ENCODE data around the gene LFNG. TPM values are rescaled to one million over a fixed set of nuclear protein-coding genes. Genes with fewer than 3 reads are reported as not detected.
"Not testable (repeated sequence)": the region's sequence is repeated elsewhere in the genome, so short reads cannot be mapped to it uniquely, and the experiment has no call there.

The LFNG gene
- total RNA-seq, 1 experiment from 2014 or later, result 5.6 TPM

DNA sequence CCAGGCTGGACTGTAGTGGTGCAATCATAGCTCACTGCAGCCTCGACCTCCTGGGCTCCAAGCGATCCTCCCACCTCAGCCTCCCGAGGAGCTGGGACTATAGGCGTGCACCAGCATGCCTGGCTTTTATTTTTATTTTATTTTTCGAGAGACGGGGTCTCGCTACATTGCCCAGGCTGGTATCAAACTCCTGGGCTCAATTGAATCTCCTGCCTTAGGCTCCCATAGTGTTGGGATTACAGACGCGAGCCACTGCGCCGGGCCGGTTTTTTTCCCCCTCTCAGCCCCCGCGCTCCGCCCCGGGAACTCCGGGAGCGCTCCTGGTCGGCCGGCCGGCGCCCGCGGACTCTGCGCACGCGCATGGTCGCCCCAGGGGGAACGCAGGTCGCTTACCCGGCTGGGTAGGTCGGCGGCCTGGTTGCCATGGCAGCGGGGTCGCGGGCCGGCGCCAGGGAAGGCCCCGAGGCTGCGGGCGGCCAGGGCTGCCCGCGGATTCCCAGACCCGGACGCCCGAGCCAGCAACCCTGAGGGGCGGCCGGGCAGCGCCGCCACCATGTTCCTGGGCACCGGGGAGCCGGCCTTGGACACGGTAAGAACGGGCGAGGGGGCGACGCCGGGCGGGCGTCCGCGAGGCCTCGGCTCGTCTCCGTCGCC lies 39.2 kb downstream of the LFNG start, which contains the start of gene IQCE:
IQCE (plus strand) TSS at position 351 of the 654 bp plus-strand sequence; CDS start at position 554, 203 bp downstream.
- in situ Hi-C loops (cut with HindIII; ENCODE audit: low sequenced_read_pairs), result no loop called here
- DNase-seq (ENCODE audit: low spot score), result peak; percentile 85

DNA sequence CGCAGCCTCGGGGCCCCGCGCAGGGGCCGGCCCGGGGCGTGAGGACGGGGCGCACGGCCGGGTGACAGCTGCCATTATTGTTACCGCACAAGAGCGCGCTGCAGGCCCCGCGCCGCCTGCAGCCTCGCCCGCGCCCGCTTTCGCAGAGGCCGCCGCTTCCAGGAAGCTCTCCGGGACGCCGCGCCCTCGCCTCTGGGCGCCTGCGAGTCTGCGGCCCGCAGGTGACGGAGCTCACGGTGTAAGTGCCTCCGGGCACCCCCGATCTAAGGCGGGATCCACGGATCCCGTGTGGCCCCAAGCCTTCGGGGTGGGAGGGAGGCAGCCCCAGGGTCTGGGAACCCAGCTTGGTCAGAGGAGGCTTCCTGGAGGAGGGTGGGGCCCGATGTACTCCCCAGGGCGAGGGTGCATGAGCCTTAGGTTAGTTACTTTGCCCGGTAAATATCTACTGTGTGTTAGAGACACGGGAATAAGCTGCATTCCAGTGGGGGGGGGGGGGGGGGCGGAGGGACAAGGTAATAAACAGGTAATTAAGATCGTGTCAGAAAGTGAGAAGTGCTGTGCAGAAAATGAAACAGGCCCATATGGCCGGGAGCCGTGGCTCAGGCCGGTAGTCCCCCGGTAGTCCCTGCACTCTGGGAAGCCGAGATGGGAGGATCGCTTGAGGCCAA lies 39.8 kb downstream of the LFNG start:
- DNase-seq (ENCODE audit: low spot score), result peak; percentile 13
- in situ Hi-C loops (cut with HindIII; ENCODE audit: low sequenced_read_pairs), result no loop called here

DNA sequence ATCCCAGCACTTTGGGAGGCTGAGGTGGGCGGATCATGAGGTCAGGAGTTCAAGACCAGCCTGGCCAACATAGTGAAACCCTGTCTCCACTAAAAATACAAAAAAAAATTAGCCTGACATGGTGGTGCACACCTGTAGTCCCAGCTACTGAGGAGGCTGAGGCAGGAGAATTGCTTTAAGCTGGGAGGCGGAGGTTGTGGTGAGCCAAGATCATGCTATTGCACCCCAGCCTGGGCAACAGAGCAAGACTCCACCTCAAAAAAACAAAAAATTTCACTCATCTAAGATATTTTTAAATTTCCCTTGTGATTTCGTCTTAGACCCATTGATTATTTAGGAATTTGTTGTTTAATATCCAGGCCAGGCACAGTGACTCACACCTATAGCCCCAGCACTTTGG lies 44.4 kb downstream of the LFNG start:
- in situ Hi-C loops (cut with HindIII; ENCODE audit: low sequenced_read_pairs); DNase-seq (ENCODE audit: low spot score): not testable (repeated sequence)

DNA sequence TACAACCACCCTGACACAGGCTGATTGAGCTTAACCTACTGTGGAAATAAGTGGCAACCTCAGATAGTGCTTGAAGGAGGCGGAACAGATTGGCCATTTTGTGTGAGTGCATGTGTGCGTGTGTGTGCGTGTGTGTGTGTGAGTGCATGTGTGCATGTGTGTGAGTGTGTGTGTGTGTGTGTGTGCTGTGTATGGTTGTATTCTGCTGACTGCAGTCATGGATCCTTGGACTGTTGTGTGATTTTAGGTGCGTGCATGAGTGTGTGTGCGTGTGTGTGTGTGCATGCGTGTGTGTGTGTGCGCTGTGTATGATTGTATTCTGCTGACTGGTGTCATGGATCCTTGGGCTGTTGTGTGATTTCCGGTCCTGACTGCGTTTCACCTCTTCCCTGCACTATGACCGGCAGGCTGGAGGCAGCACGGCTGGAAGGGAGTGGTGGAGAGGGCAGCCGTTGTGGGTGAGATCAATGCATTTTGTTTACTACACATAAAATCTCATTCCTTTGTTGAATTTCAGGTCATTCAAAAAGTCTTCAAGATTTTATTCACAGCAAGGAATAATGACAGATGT lies 45.5 kb downstream of the LFNG start:
- no peak for DNase-seq (ENCODE audit: low spot score)
- in situ Hi-C loops (cut with HindIII; ENCODE audit: low sequenced_read_pairs), result no loop called here

DNA sequence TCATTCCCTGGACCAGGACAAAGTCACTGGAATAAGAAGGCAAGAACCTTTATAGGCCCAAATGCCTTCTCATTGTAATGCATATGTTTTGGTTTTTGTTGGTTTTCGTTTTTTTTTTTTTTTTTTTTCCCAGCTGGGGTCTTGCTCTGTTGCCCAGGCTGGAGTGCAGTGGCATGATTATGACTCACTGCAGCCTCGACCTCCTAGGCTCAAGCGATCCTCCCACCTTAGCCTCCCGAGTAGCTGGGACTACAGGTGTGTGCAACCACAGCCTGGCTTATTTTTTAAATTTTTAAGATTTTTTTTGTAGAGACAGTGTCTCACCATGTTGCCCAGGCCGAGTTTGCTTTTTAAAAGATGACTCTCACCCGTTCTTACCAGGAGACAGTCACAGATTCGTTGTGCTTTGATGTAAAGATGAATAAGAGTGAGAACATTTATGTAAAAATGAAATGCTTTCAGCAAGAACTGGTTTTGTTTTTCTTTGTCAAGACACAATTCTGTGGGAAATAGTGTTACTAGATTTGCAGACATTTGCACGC lies 46.8 kb downstream of the LFNG start:
- in situ Hi-C loops (cut with HindIII; ENCODE audit: low sequenced_read_pairs), result no loop called here
- no peak for DNase-seq (ENCODE audit: low spot score)

DNA sequence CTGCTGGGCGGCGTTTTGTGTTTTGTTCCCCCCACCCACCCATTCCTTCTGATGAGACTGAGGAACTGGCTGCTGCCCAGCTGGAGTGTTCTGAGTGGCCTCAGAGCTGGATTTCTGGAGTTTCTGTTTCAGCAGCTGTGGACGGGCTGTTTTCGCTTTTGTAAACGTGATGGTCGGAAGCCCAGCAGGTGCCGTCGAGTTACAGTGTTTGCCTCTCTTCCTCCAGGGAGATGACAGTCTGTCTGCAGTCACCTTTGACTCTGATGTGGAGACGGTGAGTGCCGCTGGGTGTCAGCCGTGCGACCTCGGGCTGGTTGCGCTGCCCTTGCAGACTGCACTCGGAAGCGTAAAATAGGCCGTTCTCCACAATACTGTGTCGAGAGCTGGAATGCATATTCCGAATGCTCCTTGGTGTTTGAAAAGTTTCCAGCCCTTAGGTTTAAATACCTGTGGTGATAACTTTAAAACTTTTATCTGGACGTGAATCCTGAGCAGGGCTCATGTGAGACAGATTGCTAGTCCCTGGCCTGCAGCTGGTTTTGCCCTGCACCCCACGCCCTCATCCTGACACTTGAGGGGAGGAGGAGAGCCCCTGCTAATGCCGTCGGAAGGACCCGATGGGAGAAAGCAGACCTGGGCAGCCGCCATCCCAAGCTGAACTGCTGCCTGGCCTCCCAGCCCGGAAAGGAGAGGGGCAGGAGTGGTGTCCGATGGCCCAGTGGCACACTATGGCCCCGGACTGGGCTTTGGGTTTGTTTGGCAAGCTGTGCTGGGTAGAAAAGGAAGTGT lies 47.5 kb downstream of the LFNG start:
- in situ Hi-C loops (cut with HindIII; ENCODE audit: low sequenced_read_pairs), result no loop called here
- no peak for DNase-seq (ENCODE audit: low spot score)

DNA sequence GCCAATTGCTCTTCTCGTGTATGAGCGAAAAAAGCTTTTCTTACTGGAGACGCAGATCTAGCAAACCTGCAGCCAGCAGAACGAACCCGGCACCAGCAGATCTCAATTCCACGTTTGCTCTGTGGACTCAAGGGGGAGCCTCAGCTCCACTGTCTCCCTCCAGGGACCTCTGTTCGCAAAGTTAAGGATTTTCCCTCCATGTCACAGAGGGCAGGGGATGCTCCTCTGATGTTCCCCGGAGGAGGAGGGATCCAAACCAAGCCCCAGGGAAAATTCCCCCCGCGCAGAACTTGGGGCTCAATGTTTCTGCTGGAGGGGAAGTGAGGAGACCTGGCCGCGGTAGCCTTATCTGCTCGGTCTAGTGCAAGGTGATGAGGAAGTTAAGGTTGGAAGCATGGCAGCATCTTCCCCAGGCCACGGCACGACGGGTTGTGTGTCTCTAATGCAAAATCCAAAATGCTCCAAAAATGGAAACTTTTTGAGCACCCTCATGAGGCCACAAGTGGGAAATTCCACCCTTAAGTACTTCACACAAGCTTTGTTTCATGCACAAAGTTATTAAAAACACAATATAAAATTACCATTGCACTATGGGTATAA lies 48.2 kb downstream of the LFNG start:
- peak; percentile 81 for DNase-seq (ENCODE audit: low spot score)
- in situ Hi-C loops (cut with HindIII; ENCODE audit: low sequenced_read_pairs), result no loop called here

DNA sequence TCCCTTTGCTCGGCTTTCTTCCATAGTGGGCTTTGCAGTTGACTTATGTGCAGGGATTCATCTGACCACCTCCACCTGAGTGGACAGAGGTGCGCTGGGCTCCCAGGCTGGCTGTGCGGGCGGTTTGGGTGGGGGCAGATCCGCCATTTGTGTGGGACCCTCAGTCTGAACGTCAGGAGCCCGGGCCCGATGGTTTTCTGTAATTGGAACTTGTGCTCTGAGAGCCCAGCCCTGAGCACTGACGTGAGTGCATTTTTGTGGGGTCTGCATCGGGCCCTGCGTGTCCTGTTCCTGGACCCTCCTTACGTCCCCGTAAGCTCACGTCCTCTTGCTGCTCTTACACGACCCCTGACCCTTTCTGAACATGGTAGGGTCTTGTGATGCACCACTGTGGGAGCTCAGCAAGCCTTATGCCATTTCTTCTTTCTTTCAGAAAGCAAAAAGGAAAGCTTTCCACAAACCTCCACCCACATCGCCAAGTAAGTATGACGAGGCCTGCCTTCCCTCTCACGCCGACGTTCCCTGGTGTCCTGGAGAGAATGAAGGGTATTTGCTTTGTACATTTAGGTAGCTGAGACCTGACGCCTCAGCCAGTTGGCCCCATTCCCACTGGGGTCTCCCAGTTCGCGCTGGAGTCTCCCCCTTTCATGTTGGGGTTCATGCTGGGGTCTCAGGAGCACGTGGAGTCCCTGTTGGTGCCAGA lies 49.1 kb downstream of the LFNG start:
- DNase-seq (ENCODE audit: low spot score), result no peak
- in situ Hi-C loops (cut with HindIII; ENCODE audit: low sequenced_read_pairs), result no loop called here

DNA sequence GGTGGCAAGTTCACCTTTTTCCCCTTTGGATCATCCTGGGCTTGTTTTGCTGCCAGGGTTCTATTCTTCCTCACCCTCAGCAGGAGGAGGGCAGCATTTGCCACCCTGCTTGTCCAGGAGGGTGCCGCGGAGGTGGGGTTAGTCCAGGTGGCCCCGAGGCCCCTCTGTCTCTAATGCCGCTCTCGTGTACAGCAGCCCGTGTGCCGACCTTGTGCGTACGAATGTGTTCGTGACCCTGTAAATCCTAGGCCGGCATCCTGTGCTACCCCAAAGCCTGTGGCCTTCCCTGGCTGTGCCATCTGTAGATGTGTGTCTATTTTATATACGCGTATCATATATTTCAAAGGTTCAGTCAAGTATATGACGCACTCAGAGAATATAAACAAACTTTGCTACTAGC lies 49.8 kb downstream of the LFNG start:
- DNase-seq (ENCODE audit: low spot score), result no peak
- in situ Hi-C loops (cut with HindIII; ENCODE audit: low sequenced_read_pairs), result no loop called here

DNA sequence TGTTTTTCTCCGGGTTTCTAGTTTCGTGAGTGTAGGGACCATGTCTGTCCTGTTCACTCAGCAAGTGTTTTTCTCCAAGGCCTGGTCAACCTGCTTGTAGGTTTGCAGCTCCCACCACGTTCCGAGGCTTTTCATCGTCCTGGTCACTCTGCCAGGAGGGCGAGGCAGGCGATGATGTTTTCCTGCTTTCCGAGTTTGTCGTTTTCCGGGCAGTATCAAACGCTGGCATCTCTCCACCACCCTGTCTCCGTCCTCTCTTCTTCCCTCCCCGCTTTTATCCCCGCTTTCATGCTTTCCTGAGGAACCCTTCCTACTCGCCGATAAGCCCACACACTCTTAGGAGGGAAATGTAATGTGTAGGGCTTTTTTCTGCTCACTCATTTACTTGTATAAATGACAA lies 50.4 kb downstream of the LFNG start:
- in situ Hi-C loops (cut with HindIII; ENCODE audit: low sequenced_read_pairs), result no loop called here

DNA sequence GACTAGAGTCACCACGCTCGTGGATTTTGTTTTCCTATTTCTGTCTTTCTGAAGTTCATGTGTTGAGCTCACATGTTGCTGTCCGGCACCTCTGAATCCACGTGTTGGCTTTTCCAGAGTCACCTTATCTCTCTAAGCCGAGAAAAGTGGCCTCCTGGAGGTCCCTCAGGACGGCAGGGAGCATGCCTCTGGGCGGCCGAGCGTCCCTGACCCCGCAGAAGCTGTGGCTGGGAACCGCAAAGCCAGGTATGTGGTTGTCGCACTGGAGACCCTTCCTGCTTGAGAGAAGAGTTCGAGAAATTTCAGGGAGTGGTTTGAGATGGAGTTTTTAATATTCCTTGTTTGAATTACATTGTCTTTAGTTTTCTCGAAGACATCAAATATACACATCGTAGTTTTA lies 51.8 kb downstream of the LFNG start:
- no peak for DNase-seq (ENCODE audit: low spot score)
- in situ Hi-C loops (cut with HindIII; ENCODE audit: low sequenced_read_pairs), result no loop called here

More for the DNA sequence above, 50.4 kb downstream of the LFNG start:
- DNase-seq (ENCODE audit: low spot score), result no peak

DNA sequence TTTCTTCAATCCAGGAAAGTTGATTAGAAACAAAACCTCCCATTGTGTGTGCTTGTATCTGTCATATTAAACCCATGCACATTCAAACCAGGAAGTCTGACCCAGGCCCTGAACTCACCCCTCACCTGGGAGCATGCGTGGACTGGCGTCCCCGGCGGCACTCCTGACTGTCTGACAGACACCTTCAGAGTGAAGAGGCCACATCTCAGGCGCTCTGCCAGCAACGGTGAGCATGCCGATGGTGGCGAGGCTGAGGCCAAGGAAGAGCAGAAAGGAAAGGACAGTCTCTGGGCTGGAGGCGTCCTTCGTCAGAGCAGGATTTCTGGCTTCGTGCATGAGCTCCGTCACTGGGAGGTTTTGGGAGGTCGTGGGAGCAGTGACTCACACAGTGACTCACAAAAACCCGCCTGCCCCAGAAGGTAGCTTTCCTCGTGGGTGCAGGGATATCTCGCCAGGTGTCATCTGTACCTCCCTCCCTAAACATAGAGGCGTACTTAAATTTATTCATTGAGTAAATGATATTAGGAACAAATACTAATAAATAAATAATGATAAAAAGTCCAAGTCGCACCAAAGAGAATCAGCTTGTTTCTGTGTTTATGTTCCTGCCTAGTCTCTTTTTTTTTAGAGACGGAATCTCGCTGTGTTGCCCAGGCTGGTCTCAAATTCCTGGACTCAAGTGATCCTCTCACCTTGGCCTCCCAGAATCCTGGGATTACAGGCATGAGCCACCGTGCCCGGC lies 52.7 kb downstream of the LFNG start:
- DNase-seq (ENCODE audit: low spot score), result no peak
- in situ Hi-C loops (cut with HindIII; ENCODE audit: low sequenced_read_pairs), result no loop called here

DNA sequence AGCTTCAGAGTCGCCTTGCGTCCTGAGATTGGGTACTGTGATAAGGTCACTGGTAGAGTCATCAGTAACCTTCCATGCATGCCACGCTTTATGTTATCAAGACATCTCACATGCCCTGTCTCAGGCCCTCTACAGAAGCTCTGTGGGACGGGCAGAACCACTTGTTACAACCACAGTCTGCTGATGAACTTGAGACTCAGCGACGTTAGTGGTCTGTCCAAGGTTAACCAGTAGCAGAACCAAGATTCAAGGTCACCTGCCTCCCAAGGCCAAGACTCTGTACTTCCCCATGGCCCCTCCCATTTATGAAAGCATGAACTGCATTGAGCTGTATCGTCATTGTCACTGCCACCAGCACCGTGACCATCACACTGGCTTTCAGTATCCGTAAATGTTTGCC lies 54.2 kb downstream of the LFNG start:
- DNase-seq (ENCODE audit: low spot score), result no peak
- in situ Hi-C loops (cut with HindIII; ENCODE audit: low sequenced_read_pairs), result no loop called here

DNA sequence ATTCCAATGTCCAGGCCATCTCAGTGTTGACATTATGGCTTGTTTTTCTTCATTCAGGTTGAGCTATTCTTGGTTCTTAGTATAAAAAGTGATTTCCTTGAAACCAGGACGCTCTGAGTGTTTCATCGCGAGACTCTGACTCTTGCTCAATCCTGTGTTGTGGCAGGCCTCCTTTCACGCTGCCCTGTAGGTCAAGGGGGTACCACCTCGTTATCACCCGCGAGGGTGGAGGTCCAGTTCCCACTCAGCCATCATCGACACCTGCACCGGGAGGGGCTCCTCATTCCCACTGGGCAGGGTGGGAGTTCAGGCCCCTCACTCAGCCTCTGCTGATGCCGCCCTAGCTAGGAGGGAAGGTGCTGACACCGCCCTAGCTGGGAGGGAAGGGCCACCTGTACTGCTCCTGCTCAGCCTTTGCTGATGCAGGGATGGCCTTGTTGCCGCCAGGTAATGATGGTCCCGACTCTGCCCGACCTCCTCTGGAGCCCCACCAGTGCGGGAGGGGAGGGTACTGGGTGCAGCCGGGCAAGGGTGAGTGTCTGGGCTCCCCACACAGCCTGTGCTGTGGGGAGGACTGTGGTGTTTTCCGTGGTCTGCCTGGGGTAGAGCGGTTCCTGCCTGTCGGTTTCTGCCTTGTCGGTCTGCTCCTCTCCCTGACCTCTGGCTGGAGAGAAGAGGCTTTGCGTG lies 55.6 kb downstream of the LFNG start:
- DNase-seq (ENCODE audit: low spot score), result no peak
- in situ Hi-C loops (cut with HindIII; ENCODE audit: low sequenced_read_pairs), result no loop called here

DNA sequence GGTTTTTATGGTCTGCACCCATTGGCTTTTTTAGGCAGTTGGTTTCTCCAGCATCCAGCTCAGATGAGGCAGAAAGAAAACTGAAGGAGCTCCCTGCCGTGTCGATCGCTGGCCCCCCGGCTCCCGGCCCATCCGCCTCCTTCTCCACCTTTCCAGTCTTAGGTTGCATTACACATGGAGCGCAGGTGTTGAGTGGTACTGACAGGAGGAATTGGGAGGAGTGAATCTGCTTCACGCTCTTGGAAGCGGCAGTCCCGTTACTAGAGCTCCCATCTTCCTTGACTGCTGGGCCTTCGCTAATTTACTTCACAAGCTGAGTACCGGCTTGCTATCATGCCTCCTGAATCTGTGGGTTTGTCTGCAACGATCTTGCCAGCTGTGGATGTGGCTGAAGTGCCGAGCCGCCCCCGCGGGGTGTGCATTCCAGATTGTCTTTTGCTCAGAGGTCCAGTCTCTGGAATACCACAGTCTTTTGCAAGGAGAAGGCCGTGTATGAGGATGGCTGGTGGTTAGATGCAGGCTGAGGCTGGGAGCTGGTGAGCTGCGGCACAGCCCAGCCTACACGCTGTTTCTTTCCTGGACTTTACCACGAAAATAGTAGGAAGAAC lies 56.3 kb downstream of the LFNG start:
- in situ Hi-C loops (cut with HindIII; ENCODE audit: low sequenced_read_pairs), result no loop called here

DNA sequence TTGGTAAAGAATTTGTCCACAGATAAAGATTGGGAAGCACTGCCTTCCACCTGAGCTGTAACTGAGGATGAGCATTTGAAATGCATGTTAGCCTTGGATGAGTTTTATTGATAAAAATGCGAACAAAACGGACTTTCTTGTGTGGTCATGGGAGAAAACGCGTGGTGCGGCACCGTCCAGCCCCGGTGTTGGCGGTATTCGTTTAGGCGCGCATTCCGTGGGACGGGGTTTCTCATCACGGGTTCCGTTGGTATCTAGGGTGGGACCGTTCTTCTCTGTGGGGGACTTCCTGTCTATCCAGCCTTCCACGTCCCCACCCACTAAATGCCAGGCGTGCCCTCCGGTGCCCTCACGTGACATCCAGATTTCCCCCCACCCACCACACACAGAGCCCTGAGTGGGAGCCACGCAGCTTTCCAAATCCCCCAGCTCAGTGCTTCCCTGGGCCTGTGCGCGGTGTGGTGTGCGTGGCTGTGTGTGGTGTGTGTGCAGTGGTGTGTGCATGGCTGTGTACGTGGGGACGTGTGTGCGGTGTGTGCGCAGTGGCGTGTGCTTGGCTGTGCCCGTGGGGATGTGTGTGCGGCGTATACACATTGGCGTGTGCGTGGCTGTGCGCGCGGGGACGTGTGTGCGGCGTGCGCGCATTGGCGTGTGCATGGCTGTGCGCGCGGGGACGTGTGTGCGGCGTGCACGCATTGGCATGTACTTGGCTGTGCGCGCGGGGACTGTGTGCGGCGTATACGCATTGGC lies 57.3 kb downstream of the LFNG start:
- in situ Hi-C loops (cut with HindIII; ENCODE audit: low sequenced_read_pairs), result no loop called here
- no peak for DNase-seq (ENCODE audit: low spot score)

More for the DNA sequence above, 56.3 kb downstream of the LFNG start:
- no peak for DNase-seq (ENCODE audit: low spot score)
